Thyroid gland (tissue), 4 donors: Measurements from ENCODE around the gene IL18BP.

Source experiments
- POLR2A ChIP-seq, 2 donors: fragments of 450-650 bp; IDR thresholded peaks; one replicate each; pipeline ENCODE4 v1.6.1; 2017; ENCODE audit warnings: antibody characterized with exemption in 2 of 2, mild to moderate bottlenecking in 2 of 2, moderate library complexity in 1 of 2
- TF ChIP-seq, protein P1 (sequence below), 6 experiments: fragments of 200-600 bp in 3 of 6; fragments of 450-650 bp in 3 of 6; sonication (generic) in 3 of 6; IDR thresholded peaks; one replicate each; pipeline ENCODE4 v1.5.1; 2016 to 2019; ENCODE audit warnings: antibody characterized with exemption in 6 of 6, mild to moderate bottlenecking in 2 of 6, inconsistent platforms in 1 of 6, moderate library complexity in 1 of 6

DNA sequence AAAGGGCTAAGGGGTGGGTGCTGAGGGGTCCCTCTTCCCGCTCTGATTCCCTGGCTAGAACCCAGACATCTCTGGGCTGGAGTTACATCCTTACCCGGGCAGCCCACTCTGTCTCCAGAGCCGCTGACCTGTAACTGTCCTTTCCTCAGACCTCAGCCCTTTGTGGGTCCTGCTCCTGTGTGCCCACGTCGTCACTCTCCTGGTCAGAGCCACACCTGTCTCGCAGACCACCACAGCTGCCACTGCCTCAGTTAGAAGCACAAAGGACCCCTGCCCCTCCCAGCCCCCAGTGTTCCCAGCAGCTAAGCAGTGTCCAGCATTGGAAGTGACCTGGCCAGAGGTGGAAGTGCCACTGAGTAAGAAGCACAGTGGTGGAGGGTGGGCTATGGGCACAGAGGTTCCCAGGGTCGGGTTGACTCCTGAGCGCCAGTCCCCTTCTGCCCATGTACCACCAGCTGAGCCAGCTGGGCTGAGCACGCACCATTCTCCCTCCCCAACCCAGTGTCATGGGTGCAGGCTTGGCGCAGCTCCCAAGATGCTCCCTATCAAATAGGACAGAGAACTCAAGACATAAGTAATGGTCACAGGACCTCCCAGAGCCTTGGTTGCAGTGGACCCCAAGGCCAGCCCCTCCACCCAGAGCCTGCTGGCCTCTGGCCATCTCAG, 1.6 kb downstream of the IL18BP start:
- TF ChIP-seq, protein P1, sequence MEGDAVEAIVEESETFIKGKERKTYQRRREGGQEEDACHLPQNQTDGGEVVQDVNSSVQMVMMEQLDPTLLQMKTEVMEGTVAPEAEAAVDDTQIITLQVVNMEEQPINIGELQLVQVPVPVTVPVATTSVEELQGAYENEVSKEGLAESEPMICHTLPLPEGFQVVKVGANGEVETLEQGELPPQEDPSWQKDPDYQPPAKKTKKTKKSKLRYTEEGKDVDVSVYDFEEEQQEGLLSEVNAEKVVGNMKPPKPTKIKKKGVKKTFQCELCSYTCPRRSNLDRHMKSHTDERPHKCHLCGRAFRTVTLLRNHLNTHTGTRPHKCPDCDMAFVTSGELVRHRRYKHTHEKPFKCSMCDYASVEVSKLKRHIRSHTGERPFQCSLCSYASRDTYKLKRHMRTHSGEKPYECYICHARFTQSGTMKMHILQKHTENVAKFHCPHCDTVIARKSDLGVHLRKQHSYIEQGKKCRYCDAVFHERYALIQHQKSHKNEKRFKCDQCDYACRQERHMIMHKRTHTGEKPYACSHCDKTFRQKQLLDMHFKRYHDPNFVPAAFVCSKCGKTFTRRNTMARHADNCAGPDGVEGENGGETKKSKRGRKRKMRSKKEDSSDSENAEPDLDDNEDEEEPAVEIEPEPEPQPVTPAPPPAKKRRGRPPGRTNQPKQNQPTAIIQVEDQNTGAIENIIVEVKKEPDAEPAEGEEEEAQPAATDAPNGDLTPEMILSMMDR (IDR thresholded peaks at IDR 0.05): no peak
- TF ChIP-seq POLR2A (IDR thresholded peaks at IDR 0.05): no peak
